Upper lobe of left lung (tissue), 4 donors: Measurements from ENCODE around the gene HEATR3.

ENCODE experiments used
- EP300 ChIP-seq, 4 donors: sonication (generic); formaldehyde crosslinking; IDR thresholded peaks; one replicate each; pipeline ENCODE4 v1.5.1; 2017; ENCODE audit warnings: antibody characterized with exemption in 4 of 4, control low read depth in 2 of 4
- POLR2A ChIP-seq, 4 donors: fragments of 450-650 bp; IDR thresholded peaks; one replicate each; pipeline ENCODE4 v1.5.1; 2016 to 2017; ENCODE audit warnings: antibody characterized with exemption in 4 of 4, mild to moderate bottlenecking in 2 of 4
- POLR2AphosphoS5 ChIP-seq, 2 donors: sonication (generic); formaldehyde crosslinking; IDR thresholded peaks; one replicate each; pipeline ENCODE4 v1.5.1; 2017; ENCODE audit warnings: antibody characterized with exemption in 2 of 2
- TF ChIP-seq, protein P1 (sequence below), 6 experiments: fragments of 450-650 bp in 4 of 6; fragments of 200-600 bp in 2 of 6; sonication (generic) in 2 of 6; IDR thresholded peaks; one replicate each; pipeline ENCODE4 v1.5.1; 2016 to 2019; ENCODE audit warnings: antibody characterized with exemption in 6 of 6

- TF ChIP-seq, protein P1, sequence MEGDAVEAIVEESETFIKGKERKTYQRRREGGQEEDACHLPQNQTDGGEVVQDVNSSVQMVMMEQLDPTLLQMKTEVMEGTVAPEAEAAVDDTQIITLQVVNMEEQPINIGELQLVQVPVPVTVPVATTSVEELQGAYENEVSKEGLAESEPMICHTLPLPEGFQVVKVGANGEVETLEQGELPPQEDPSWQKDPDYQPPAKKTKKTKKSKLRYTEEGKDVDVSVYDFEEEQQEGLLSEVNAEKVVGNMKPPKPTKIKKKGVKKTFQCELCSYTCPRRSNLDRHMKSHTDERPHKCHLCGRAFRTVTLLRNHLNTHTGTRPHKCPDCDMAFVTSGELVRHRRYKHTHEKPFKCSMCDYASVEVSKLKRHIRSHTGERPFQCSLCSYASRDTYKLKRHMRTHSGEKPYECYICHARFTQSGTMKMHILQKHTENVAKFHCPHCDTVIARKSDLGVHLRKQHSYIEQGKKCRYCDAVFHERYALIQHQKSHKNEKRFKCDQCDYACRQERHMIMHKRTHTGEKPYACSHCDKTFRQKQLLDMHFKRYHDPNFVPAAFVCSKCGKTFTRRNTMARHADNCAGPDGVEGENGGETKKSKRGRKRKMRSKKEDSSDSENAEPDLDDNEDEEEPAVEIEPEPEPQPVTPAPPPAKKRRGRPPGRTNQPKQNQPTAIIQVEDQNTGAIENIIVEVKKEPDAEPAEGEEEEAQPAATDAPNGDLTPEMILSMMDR (IDR thresholded peaks at IDR 0.05) = no peak
- no peak for TF ChIP-seq POLR2AphosphoS5 (IDR thresholded peaks at IDR 0.05)
- TF ChIP-seq POLR2A (IDR thresholded peaks at IDR 0.05) = no peak
- TF ChIP-seq EP300 (IDR thresholded peaks at IDR 0.05) = no peak
Measured at GRCh38 chr16:50059111-50059510, 6.7 kb upstream of the HEATR3 start.
